WI38 (cell line): ENCODE measurements around the gene SPOCK1.

ENCODE experiments used
- H3K4me3 ChIP-seq: 2 replicates; pipeline ENCODE4 v1.5.1; 2011; ENCODE audit warnings: low read depth, mild to moderate bottlenecking, control low read depth, low read length
- CTCF ChIP-seq: IDR thresholded peaks from 2 replicates; pipeline ENCODE4 v1.5.1; 2012; ENCODE audit warnings: low read depth, mild to moderate bottlenecking, control low read depth, low read length

SPOCK1 gene

GRCh38 chr5:137486707-137487106, 12.4 kb downstream of the SPOCK1 start:
- TF ChIP-seq CTCF: no peak
- no peak overlapping the region for H3K4me3 ChIP-seq

GRCh38 chr5:137481596-137481995, 17.5 kb downstream of the SPOCK1 start:
- H3K4me3 ChIP-seq: no peak overlapping the region
- TF ChIP-seq CTCF: no peak

DNA sequence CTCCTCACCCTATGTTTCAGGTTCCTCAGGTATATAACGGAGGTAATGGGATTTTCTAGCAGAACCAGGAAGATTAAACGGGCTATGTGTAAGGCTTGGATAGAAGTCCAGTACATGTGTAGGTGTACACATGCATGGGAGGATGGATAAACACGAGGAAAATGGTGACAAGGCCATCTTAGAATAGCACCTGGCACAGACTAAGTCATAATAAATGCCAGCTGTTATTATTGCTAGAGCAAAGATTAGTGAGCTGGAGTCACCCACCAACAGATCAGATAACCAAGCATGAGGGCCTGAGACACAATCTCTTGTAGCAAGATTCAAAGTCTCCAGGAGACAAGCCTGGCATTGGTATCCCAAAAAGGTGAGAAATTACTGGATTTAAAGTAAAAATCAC, 21.1 kb downstream of the SPOCK1 start:
- no peak for TF ChIP-seq CTCF
- no peak overlapping the region for H3K4me3 ChIP-seq

GRCh38 chr5:137470921-137471220, 28.3 kb downstream of the SPOCK1 start:
- no peak overlapping the region for H3K4me3 ChIP-seq
- TF ChIP-seq CTCF: no peak

DNA sequence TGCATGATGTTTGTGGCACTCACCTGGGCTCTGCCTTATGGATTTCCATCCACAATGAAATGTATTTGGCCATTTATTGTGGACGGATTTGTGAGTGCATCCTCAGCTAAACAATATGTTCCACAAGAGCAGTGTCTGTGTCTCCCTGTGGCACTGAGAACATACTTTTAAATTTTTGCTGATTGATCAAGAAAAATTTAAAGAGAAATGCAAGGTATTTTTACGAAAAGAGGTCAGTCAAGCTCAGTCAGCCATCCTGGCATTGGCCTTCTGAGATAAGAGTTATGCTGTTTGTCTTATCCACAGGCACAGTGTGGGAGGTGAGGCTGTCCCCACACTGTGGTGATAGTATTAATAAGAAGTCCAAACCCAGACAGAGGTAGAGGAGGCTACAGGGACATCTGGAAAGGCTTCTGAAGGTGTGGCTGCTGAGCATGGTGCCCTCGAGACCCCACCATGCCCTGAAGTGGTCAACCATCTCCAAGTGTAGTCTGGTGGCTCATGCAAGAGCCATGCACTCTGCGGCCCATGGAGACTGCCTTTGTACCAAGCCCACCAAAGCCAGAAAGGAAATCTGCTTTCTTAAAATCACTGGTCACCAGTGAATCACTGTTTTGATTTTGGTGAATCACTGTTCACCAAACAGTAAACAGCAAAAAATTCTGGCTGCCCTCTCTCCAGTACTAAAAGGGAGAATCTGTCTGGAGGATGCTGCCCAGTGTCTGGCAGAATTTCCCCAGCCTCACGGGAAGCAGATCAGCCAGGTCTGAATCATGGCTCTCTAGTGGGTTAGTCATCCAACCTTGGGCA, 28.8 kb downstream of the SPOCK1 start:
- no peak for TF ChIP-seq CTCF
- no peak overlapping the region for H3K4me3 ChIP-seq

DNA sequence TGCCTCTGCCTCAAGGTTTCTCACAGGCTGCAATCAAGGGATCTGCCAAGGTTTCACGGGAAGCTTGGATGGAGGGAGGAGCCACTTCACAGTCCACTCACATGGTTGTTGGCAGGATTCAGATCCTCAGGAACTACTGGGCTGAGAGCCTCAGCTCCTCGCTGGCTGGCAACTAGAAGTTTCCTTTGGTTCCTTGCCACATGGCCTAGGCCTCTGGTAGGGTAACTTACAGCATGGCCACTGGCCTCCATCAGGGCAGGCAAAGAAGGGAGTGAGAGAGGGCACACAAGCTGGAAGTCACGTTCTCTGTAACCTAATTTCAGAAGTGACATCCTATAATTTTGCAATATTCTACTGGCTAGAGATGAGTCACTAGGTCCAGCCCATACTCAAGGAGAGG, 32.2 kb downstream of the SPOCK1 start:
- H3K4me3 ChIP-seq: no peak overlapping the region
- no peak for TF ChIP-seq CTCF

GRCh38 chr5:137465930-137466329, 33.2 kb downstream of the SPOCK1 start:
- TF ChIP-seq CTCF: no peak
- no peak overlapping the region for H3K4me3 ChIP-seq
